Activated CD4-positive, alpha-beta T cell treated with anti-CD3 and anti-CD28 coated beads for 4 hours (primary cell): Measurements from ENCODE around the gene SLC49A3.

Experiments
- DNase-seq, 2 donors: peaks; one replicate each; pipeline ENCODE4 v3.0.0-alpha.2; 2020

The SLC49A3 gene

GRCh38 chr4:664713-665231 is 24.2 kb downstream of the SLC49A3 start:
- DNase-seq = no peak

DNA sequence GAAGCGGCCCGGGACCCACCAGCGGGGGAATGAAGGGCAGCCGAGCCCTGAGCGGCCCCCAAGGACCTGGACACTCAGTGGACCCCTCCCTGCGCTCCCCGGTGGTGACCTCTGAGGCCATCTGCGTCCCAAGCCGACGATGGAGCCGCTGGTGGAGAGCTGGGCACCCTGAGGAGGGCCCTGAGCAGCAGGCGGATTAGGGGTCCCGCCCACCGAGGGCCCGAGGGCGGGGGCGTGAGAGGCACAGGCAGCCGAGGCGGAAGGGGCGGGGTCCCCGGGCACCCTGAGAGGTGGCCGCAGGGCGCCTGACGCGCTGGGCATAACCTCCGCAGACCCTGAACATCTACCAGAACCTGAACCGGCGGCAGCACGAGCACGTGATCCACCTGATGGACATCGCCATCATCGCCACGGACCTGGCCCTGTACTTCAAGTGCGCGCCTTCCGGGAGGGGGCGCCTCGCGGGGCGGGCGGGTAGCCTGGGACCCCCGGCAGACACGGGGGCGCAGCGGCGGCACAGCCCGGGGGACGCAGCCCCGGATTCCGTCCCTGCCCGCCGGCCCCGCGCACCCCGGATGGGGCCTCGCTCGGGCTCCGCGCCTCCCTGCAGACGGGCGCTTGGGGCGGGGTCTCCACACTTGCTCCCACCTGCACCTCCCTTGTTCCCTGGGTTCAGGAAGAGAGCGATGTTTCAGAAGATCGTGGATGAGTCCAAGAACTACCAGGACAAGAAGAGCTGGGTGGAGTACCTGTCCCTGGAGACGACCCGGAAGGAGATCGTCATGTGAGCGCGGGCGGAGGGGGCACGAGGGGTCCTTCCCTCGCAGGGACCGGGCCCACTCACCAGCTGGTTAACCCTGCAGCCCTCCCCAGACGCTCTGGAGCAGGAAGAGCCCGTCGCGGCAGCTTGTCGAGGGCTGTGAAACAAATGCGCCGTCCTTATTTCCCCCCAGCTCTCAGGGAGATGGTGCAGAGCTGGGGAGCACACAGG is 25.2 kb downstream of the SLC49A3 start:
- peak; percentile 73 to 81 for DNase-seq

DNA sequence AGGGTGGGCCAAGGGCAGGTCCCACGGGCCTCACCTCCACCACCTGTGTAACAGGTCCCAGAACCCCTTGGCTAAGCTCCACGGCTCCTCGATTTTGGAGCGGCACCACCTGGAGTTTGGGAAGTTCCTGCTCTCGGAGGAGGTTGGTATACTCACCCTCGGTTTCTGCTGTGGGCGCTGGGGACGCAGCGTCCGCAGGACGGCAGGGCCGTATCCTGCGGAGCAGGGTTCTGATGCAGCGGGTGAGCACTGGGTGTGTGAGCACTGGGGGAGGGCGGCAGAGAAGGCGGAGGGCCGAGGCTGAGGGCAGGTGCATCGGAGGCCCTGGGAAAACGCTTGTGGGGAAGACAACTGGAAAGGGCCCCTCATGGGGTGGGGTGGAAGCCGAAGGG is 25.9 kb downstream of the SLC49A3 start:
- DNase-seq = no peak

- DNase-seq = no peak
Measured at GRCh38 chr4:661881-662761, 26.8 kb downstream of the SLC49A3 start.

DNA sequence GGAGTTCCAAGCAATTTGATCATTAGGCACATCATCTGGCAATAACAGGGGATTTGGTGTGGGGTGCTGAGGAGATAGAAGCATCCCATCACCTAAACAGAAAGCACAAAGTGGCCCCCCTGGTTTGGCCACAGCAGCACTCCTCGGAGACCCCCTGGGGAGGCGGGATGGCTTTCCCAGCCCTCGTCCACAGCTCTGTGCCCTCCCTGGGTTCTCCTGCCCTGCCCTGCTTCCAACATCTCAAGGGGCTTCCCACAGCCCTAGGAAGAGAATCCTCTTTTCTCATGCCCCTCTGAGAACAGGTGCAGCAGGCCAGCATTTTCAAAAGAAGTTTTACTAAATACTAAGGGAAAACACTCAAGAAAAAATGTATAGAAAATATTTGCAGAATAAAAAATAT is 27.7 kb downstream of the SLC49A3 start:
- no peak for DNase-seq

GRCh38 chr4:660401-660800 is 28.6 kb downstream of the SLC49A3 start:
- no peak for DNase-seq

GRCh38 chr4:659851-660250 is 29.1 kb downstream of the SLC49A3 start:
- DNase-seq = no peak

GRCh38 chr4:658681-659667 is 30.0 kb downstream of the SLC49A3 start:
- no peak for DNase-seq

DNA sequence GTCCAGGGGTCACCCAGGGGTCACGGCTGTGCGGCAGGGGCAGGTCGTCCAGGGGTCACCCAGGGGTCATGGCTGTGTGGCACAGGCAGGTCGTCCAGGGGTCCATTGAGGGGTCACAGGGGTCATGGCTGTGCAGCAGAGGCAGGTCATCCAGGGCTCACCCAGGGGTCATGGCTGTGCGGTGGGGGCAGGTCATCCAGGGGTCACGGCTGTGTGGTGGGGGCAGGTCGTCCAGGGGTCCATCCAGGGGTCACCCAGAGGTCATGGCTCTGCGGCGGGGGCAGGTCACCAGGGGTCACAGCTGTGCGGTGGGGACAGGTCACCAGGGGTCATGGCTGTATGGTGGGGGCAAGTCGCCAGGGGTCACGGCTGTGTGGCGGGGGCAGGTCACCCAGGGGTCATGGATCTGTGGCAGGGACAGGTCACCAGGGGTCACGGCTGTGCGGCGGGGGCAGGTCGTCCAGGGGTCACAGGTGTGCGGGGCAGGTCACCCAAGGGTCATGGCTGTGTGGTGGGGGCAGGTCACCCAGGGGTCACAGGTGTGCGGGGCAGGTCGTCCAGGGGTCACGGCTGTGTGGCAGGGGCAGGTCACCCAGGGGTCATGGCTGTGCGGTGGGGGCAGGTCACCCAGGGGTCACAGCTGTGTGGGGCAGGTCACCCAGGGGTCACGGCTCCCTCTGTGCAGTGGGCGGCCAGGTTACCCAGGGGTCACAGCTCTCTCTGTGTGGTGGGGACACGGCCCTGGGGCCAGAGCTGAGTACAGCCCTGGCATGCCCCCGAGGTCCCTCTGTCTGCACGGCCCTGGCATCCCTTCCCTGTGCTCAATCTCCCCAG is 30.9 kb downstream of the SLC49A3 start:
- DNase-seq = no peak

DNA sequence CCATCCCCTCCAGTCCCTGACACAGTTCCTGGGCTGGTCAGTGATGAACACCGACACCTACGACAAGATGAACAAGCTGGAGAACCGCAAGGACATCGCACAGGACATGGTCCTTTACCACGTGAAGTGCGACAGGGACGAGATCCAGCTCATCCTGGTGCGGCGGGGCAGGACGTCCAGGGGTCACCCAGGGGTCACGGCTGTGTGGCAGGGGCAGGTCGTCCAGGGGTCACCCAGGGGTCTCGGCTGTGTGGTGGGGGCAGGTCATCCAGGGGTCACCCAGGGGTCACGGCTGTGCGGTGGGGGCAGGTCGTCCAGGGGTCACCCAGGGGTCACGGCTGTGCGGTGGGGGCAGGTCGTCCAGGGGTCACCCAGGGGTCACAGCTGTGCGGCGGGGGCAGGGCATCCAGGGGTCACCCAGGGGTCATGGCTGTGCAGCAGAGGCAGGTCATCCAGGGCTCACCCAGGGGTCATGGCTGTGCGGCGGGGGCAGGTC is 31.6 kb downstream of the SLC49A3 start:
- no peak for DNase-seq

- no peak for DNase-seq
Measured at GRCh38 chr4:656436-657337, 32.3 kb downstream of the SLC49A3 start.

DNA sequence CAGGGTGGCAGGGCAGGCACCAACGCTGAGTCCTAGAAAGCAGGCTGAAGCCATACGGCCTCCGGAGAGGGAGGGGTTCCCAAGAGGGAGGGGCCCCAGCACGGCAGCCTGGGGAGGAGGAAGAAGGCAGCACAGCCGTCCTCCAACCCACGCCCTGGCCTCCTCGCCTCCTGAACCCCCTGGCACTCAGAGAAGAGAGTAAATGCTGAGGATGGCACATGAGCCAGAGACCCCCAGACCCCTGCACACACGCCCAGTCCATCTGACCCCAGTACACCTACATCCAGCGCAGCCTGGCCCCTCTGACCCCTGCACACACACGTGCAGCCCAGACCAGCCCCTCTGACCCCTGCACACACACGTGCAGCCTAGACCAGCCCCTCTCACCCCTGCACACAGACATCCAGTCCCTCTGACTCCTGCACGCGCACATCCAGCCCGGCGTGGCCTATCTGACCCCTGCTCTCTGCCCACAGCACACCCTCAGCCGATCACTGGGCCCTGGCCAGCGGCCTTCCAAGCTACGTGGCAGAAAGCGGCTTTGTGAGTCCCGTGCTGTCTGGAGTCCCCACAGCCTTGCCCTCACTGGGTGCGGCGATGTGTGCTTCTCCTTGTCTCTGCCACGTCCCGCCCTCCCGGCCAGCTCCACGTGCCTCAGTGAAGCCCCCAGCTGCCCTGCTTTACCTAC is 33.3 kb downstream of the SLC49A3 start:
- DNase-seq = no peak

DNA sequence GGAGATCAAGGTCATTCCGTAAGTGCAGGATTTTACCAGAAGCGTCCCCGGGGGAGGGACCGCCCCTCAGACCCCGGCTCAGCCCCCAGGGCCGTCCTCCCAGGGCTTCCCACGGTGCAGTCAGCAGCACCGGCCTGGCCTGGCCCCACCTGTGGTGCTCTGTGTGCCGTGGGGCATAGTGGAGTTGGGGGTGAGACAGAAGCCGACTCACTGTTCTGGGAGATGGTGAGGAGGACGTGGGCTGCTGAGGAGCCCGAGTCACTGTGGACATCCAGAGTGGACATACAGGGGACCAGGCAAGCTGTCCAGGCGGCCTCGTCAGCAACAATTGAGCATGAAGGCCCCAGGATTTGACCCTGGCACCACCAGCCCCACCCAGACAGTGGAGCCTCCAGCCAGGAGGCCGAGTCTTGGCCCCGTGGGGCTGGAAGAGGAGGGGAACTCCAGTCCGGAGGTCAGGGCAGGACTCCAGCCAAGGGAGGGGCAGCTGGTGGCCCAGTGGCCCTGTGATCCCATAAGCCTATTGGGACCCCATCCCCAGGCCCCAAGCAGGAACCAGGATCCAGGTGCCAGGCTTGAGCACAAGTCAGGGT is 34.0 kb downstream of the SLC49A3 start:
- DNase-seq = no peak

GRCh38 chr4:654503-654845 is 34.5 kb downstream of the SLC49A3 start:
- no peak for DNase-seq

- DNase-seq = no peak
Measured at GRCh38 chr4:653831-654502, 35.0 kb downstream of the SLC49A3 start.

DNA sequence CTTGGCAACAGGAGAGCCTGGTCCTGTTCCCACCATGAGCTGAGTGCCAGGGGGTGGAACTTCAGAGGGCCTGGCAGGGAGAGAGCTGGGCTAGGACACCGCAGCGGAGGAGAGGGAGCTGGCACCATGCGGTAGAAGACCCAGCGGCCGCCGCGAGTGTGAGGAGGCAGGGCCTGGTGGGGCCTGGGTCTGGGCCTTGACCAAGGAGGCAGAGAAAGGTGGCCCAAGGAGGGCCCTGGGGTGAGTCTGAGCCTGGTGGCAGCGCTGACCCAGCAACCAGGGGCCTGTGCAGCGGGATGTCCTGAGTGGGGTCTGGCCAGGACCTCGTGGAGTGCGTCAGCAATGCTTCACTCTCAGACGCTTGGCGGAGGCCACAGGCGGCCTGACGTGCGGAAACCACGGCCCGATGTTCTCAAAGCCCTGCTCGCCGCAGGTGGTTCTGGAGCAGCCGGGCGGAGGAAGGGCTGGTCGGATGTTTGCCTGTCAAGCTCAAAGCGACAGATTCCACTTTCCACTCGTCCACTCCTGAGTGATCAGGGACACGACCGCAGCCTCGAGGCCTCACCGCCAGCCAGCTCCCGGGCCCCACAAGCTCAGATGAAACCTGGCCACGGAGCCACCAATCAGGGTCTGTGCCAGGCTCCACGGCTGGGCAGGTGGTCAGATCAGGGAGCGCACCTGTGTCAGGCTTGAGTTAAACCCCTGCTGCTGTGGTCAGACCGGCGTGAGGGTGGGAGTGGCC is 35.7 kb downstream of the SLC49A3 start:
- DNase-seq = no peak

DNA sequence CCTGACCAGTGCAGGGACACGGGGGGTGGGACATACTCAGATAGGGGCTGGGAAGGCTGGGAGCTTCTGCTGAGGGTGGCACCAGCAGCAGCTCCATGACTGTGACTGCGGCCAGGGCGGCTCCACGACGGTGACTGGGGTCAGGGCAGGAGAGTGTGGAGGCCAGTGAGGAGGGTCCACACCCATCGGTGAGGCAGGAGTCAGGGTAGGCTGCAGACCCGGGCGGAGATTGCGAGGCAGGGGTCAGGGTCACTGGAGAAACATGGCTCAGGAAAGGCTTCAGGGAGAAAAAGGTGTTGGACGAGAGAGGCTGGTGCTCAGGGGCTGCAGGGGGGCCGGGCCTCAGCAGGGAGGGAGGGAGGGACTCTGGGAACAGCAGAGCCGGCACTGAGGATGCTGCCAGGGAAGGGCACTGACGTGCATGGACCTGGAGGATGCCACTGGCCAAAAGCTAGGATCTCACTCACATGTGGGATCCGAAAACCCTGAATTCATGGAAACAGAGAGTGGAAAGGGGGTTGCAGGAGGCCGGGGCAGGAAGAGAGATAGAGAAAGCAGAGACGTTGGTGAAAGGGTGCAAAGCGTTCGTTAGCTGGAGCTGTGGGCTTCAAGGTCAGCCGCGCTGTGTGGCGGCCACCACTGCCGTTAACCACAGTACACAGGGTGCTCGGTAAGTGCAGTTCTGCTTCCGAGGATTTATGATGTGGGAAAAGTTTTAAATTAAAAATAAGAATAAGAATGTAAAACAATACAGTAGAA is 36.9 kb downstream of the SLC49A3 start:
- no peak for DNase-seq
